HFF-Myc (cell line): ENCODE results near the gene PLCL1.

Experiments
- DNase-seq: peaks from one replicate; pipeline ENCODE4 v3.0.0-alpha.2; 2011; ENCODE audit warnings: low read depth; ENCODE audit errors: extremely low read depth
- H3K4me3 ChIP-seq: replicated peaks from 2 replicates; pipeline ENCODE4 v1.5.1; 2011; ENCODE audit warnings: low read depth, mild to moderate bottlenecking, control low read depth, low read length
- CTCF ChIP-seq: IDR thresholded peaks from 2 replicates; pipeline ENCODE4 v1.5.1; 2012; ENCODE audit warnings: mild to moderate bottlenecking, low read depth, low read length, control low read depth; ENCODE audit errors: missing control alignments

Gene PLCL1

GRCh38 chr2:197809064-197809463, 4.7 kb downstream of the PLCL1 start:
- H3K4me3 ChIP-seq = no peak overlapping the region
- TF ChIP-seq CTCF = no peak
- no peak for DNase-seq

- no peak for DNase-seq
These were observed 5.6 kb downstream of the PLCL1 start for GRCh38 chr2:197810016-197810415.

GRCh38 chr2:197810491-197810890, 6.1 kb downstream of the PLCL1 start:
- TF ChIP-seq CTCF = no peak
- no peak for DNase-seq

More at GRCh38 chr2:197810016-197810415, 5.6 kb downstream of the PLCL1 start:
- no peak overlapping the region for H3K4me3 ChIP-seq
- TF ChIP-seq CTCF = no peak

GRCh38 chr2:197813093-197813787, 8.8 kb downstream of the PLCL1 start:
- H3K4me3 ChIP-seq = no peak overlapping the region
- peak; percentile 70 for TF ChIP-seq CTCF
- DNase-seq = no peak

More at GRCh38 chr2:197810491-197810890, 6.1 kb downstream of the PLCL1 start:
- no peak overlapping the region for H3K4me3 ChIP-seq

- no peak for DNase-seq
- TF ChIP-seq CTCF = no peak
- no peak overlapping the region for H3K4me3 ChIP-seq
These were observed 10.1 kb downstream of the PLCL1 start for GRCh38 chr2:197814526-197814925.

GRCh38 chr2:197821550-197822289, 17.3 kb downstream of the PLCL1 start:
- TF ChIP-seq CTCF = no peak
- no peak overlapping the region for H3K4me3 ChIP-seq
- DNase-seq = no peak
